Mammary epithelial cell (primary cell): ENCODE measurements around the gene PCDHB7.

Experiments
- EZH2 ChIP-seq: IDR thresholded peaks from 2 replicates; pipeline ENCODE4 v1.6.1; 2012; ENCODE audit warnings: low read length, inconsistent platforms, borderline replicate concordance
- TF ChIP-seq, protein P1 (sequence below), 2 donors: IDR thresholded peaks in 1 of 2; conservative IDR thresholded peaks in 1 of 2; 2 replicates each; pipeline ENCODE4 v1.5.1; 2011 to 2012; ENCODE audit warnings: inconsistent platforms in 2 of 2, low read length in 2 of 2, mild to moderate bottlenecking in 2 of 2, control low read depth in 1 of 2, low read depth in 1 of 2; ENCODE audit not compliant: insufficient read depth in 1 of 2; ENCODE audit errors: extremely low read depth in 1 of 2

DNA sequence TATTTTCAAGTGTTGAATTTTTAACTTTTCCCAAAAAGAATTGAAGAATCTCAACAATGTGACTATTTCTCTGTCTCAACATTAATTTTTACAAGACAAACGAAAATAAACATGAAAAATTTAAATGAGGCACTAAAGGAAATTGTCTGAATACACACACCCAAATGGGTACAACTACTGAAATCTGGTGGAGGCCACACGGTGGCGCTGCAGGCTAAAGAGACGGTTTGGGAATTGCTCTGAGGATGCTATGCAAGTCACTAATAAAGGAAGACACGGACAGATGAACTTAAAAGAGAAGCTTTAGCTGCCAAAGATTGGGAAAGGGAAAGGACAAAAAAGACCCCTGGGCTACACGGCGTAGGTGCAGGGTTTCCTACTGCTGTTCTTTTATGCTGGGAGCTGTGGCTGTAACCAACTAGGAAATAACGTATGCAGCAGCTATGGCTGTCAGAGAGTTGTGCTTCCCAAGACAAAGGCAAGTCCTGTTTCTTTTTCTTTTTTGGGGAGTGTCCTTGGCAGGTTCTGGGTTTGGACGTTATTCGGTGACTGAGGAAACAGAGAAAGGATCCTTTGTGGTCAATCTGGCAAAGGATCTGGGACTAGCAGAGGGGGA is 19.8 kb downstream of the PCDHB7 start, which contains the start of gene PCDHB10:
- TF ChIP-seq, protein P1, sequence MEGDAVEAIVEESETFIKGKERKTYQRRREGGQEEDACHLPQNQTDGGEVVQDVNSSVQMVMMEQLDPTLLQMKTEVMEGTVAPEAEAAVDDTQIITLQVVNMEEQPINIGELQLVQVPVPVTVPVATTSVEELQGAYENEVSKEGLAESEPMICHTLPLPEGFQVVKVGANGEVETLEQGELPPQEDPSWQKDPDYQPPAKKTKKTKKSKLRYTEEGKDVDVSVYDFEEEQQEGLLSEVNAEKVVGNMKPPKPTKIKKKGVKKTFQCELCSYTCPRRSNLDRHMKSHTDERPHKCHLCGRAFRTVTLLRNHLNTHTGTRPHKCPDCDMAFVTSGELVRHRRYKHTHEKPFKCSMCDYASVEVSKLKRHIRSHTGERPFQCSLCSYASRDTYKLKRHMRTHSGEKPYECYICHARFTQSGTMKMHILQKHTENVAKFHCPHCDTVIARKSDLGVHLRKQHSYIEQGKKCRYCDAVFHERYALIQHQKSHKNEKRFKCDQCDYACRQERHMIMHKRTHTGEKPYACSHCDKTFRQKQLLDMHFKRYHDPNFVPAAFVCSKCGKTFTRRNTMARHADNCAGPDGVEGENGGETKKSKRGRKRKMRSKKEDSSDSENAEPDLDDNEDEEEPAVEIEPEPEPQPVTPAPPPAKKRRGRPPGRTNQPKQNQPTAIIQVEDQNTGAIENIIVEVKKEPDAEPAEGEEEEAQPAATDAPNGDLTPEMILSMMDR (conservative IDR thresholded peaks at IDR 0.05 in 1 of 2, IDR thresholded peaks at IDR 0.05 in 1 of 2; ENCODE audit: extremely low read depth in 1 of 2, insufficient read depth in 1 of 2, low read depth in 1 of 2, low read length in 2 of 2), result peak; percentile 63 to 71
- no peak for TF ChIP-seq EZH2
